CD4-positive, alpha-beta T cell (primary cell): ENCODE data around the gene C12orf76. TPM values are rescaled to one million over a fixed set of nuclear protein-coding genes. Genes with fewer than 3 reads are reported as not detected.

Experiments
- ATAC-seq: fragments of 200-7000 bp; cut with Tn5 transposase; one replicate; pipeline ENCODE4 v1.10.0; 2022; ENCODE audit warnings: mild to moderate bottlenecking; ENCODE audit not compliant: poor library complexity
- CTCF ChIA-PET: fragments of 350-600 bp; sonication (Branson Sonifier 250); formaldehyde crosslinking; loops from one replicate; lab custom pipeline; 2021; ENCODE audit warnings: antibody characterized with exemption, inconsistent platforms; lab: Charles Lee
- POLR2A ChIA-PET: fragments of 350-600 bp; sonication (Branson Sonifier 250); formaldehyde crosslinking; loops from one replicate; lab custom pipeline; 2021; ENCODE audit warnings: antibody characterized with exemption, inconsistent platforms; lab: Charles Lee
- DNase-seq, 14 experiments: peaks; one replicate each; pipeline ENCODE4 v3.0.0-alpha.2; 2013 to 2020; ENCODE audit warnings: mixed read lengths in 2 of 14
- H3K27ac ChIP-seq, 2 donors: one replicate each; pipeline versions ENCODE4 v1.5.1 to v1.7.0; 2013; ENCODE audit warnings: low read length in 2 of 2, low read depth in 1 of 2, mild to moderate bottlenecking in 1 of 2
- H3K27me3 ChIP-seq, 2 experiments: 1 replicate in 1 of 2; 2 replicates in 1 of 2; pipeline versions ENCODE4 v1.6.1 to v1.7.0; 2013; ENCODE audit warnings: low read length in 2 of 2, control low read depth in 1 of 2, mild to moderate bottlenecking in 1 of 2, moderate library complexity in 1 of 2; ENCODE audit not compliant: insufficient read depth in 2 of 2, control insufficient read depth in 1 of 2
- H3K36me3 ChIP-seq: one replicate; pipeline ENCODE4 v1.6.1; 2013; ENCODE audit warnings: low read length, control low read depth; ENCODE audit not compliant: insufficient read depth
- H3K4me1 ChIP-seq: one replicate; pipeline ENCODE4 v1.6.1; 2013; ENCODE audit warnings: low read length, control low read depth; ENCODE audit not compliant: insufficient read depth
- H3K4me3 ChIP-seq: one replicate; pipeline ENCODE4 v1.5.1; 2013; ENCODE audit warnings: mild to moderate bottlenecking, low read length, moderate library complexity
- H3K9me3 ChIP-seq, 2 experiments: 1 replicate in 1 of 2; 2 replicates in 1 of 2; pipeline versions ENCODE4 v1.6.1 to v1.7.0; 2013; ENCODE audit warnings: low read length in 2 of 2, mild to moderate bottlenecking in 2 of 2, control low read depth in 1 of 2, moderate library complexity in 1 of 2; ENCODE audit not compliant: control insufficient read depth in 1 of 2, insufficient read depth in 1 of 2
- H3K27ac Mint-ChIP-seq: one replicate; pipeline ENCODE4 v1.8.0; 2020; ENCODE audit warnings: mixed read lengths
- H3K27me3 Mint-ChIP-seq: one replicate; pipeline ENCODE4 v1.8.0; 2021; ENCODE audit warnings: mixed read lengths
- H3K36me3 Mint-ChIP-seq: one replicate; pipeline ENCODE4 v1.8.0; 2021; ENCODE audit warnings: low read depth, mixed read lengths
- H3K4me1 Mint-ChIP-seq: one replicate; pipeline ENCODE4 v1.8.0; 2021; ENCODE audit warnings: low read depth, mixed read lengths
- H3K4me3 Mint-ChIP-seq: one replicate; pipeline ENCODE4 v1.8.0; 2020; ENCODE audit warnings: mild to moderate bottlenecking, mixed read lengths
- H3K9me3 Mint-ChIP-seq: one replicate; pipeline ENCODE4 v1.8.0; 2020; ENCODE audit warnings: mixed read lengths
- CTCF ChIP-seq: fragments of 200-600 bp; IDR thresholded peaks from one replicate; pipeline ENCODE4 v1.8.0; 2022; ENCODE audit warnings: antibody characterized with exemption, mild to moderate bottlenecking
- intact Hi-C, 2 experiments: fragments of 100-400 bp; cut with DNase I in 1 of 2; cut with micrococcal nuclease in 1 of 2; formaldehyde crosslinking; loops; one replicate each; pipeline versions ENCODE4 v1.15.1 to v1.9.0; 2023 to 2025; cut with DNase I, micrococcal nuclease
- total RNA-seq, 174 experiments: library from RNA in 2 of 174; stranded (reverse) in 2 of 174; gene quantifications; one replicate each; pipeline ENCODE4 v1.2.3 and lab custom pipeline; 2021 to 2026

Gene C12orf76
- total RNA-seq, 2 experiments from 2014 or later = 9.8 to 12.6 TPM

GRCh38 chr12:110065540-110065939, 17.2 kb upstream of the C12orf76 start:
- no peaks in the 10 kb centered on the region for H3K9me3 Mint-ChIP-seq
- intact Hi-C loops = no loop called here
- CTCF ChIA-PET = no interaction called here
- H3K36me3 Mint-ChIP-seq = no peaks in the 10 kb centered on the region
- Histone ChIP-seq H3K9me3 (no peaks in the 10 kb centered on the region), H3K4me3 (no peak overlapping the region), H3K27me3 (no peaks in the 10 kb centered on the region), H3K4me1 (no peaks in the 10 kb centered on the region), H3K36me3 (no peaks in the 10 kb centered on the region), H3K27ac (no peak overlapping the region)
- POLR2A ChIA-PET = no interaction called here
- no peak for TF ChIP-seq CTCF
- H3K4me3 Mint-ChIP-seq = no peak overlapping the region
- no peak for ATAC-seq
- no peak overlapping the region for H3K27ac Mint-ChIP-seq
- no peaks in the 10 kb centered on the region for H3K27me3 Mint-ChIP-seq
- DNase-seq = no peak
- no peaks in the 10 kb centered on the region for H3K4me1 Mint-ChIP-seq

- intact Hi-C loops = no loop called here
- no peak for TF ChIP-seq CTCF
- no peak overlapping the region for H3K27ac ChIP-seq
- no peaks in the 10 kb centered on the region for H3K9me3 Mint-ChIP-seq
- CTCF ChIA-PET = no interaction called here
- ATAC-seq (no peak), DNase-seq (no peak)
- no peak overlapping the region for H3K27ac Mint-ChIP-seq
- POLR2A ChIA-PET = no interaction called here
- no peak overlapping the region for H3K4me3 Mint-ChIP-seq
- no peaks in the 10 kb centered on the region for H3K36me3 Mint-ChIP-seq
- H3K9me3 ChIP-seq = no peaks in the 10 kb centered on the region
- no peaks in the 10 kb centered on the region for H3K4me1 Mint-ChIP-seq
- no peaks in the 10 kb centered on the region for H3K27me3 Mint-ChIP-seq
- H3K27me3 ChIP-seq = no peaks in the 10 kb centered on the region
- no peaks in the 10 kb centered on the region for H3K36me3 ChIP-seq
- no peak overlapping the region for H3K4me3 ChIP-seq
- no peaks in the 10 kb centered on the region for H3K4me1 ChIP-seq
Measured at GRCh38 chr12:110062241-110062640, 13.9 kb upstream of the C12orf76 start.

GRCh38 chr12:110059651-110060000, 11.3 kb upstream of the C12orf76 start:
- no peaks in the 10 kb centered on the region for H3K36me3 ChIP-seq
- no peaks in the 10 kb centered on the region for H3K27me3 ChIP-seq
- ATAC-seq = no peak
- no peak overlapping the region for H3K27ac ChIP-seq
- no peaks in the 10 kb centered on the region for H3K9me3 Mint-ChIP-seq
- no peaks in the 10 kb centered on the region for H3K4me1 Mint-ChIP-seq
- no peaks in the 10 kb centered on the region for H3K4me1 ChIP-seq
- H3K4me3 Mint-ChIP-seq = no peak overlapping the region
- H3K27me3 Mint-ChIP-seq = no peaks in the 10 kb centered on the region
- CTCF ChIA-PET = no interaction called here
- intact Hi-C loops = no loop called here
- H3K36me3 Mint-ChIP-seq = no peaks in the 10 kb centered on the region
- TF ChIP-seq CTCF = no peak
- no peak overlapping the region for H3K27ac Mint-ChIP-seq
- DNase-seq = no peak
- H3K4me3 ChIP-seq = no peak overlapping the region
- POLR2A ChIA-PET = no interaction called here
- H3K9me3 ChIP-seq = no peaks in the 10 kb centered on the region
